Bronchial epithelial cell (primary cell): ENCODE data around the gene WFS1. TPM values are rescaled to one million over a fixed set of nuclear protein-coding genes. Genes with fewer than 3 reads are reported as not detected.

Experiments used
- DNase-seq: peaks from one replicate; pipeline ENCODE4 v3.0.0-alpha.2; 2010; ENCODE audit warnings: low read depth
- FAIRE-seq: peaks from 2 replicates; lab custom pipeline; 2011; peaks lifted over from hg19 to GRCh38; lab: Jason Lieb, UNC
- H3K27me3 ChIP-seq: 2 replicates; pipeline ENCODE4 v1.5.1; 2011; ENCODE audit warnings: low read length; ENCODE audit not compliant: control insufficient read depth, insufficient read depth
- H3K36me3 ChIP-seq: 2 replicates; pipeline ENCODE4 v1.5.1; 2011; ENCODE audit warnings: low read length; ENCODE audit not compliant: control insufficient read depth, insufficient read depth
- H3K4me3 ChIP-seq: 2 replicates; pipeline ENCODE4 v1.5.1; 2011; ENCODE audit warnings: mild to moderate bottlenecking, low read depth, low read length, control low read depth
- total RNA-seq: library from RNA; depleted of rRNA; stranded (reverse); fragments of >200 nt; gene quantifications from 2 replicates; pipeline ENCODE4 v1.2.1, GENCODE V29; 2014
- TF ChIP-seq, protein P1 (sequence below): IDR thresholded peaks from 2 replicates; pipeline ENCODE4 v1.5.1; 2011; ENCODE audit warnings: mild to moderate bottlenecking, moderate library complexity, low read length, control low read depth, inconsistent platforms; ENCODE audit not compliant: insufficient read depth, severe bottlenecking

The WFS1 gene
- total RNA-seq, 1 donor from 2014 or later: 7.9 TPM

GRCh38 chr4:6293097-6293445 lies 23.4 kb downstream of the WFS1 start:
- Histone ChIP-seq H3K27me3 (no peaks in the 10 kb centered on the region), H3K36me3 (peaks cover 3% of the 10 kb centered on the region), H3K4me3 (no peak overlapping the region)
- FAIRE-seq (no peak), DNase-seq (no peak)
- TF ChIP-seq, protein P1, sequence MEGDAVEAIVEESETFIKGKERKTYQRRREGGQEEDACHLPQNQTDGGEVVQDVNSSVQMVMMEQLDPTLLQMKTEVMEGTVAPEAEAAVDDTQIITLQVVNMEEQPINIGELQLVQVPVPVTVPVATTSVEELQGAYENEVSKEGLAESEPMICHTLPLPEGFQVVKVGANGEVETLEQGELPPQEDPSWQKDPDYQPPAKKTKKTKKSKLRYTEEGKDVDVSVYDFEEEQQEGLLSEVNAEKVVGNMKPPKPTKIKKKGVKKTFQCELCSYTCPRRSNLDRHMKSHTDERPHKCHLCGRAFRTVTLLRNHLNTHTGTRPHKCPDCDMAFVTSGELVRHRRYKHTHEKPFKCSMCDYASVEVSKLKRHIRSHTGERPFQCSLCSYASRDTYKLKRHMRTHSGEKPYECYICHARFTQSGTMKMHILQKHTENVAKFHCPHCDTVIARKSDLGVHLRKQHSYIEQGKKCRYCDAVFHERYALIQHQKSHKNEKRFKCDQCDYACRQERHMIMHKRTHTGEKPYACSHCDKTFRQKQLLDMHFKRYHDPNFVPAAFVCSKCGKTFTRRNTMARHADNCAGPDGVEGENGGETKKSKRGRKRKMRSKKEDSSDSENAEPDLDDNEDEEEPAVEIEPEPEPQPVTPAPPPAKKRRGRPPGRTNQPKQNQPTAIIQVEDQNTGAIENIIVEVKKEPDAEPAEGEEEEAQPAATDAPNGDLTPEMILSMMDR: no peak

DNA sequence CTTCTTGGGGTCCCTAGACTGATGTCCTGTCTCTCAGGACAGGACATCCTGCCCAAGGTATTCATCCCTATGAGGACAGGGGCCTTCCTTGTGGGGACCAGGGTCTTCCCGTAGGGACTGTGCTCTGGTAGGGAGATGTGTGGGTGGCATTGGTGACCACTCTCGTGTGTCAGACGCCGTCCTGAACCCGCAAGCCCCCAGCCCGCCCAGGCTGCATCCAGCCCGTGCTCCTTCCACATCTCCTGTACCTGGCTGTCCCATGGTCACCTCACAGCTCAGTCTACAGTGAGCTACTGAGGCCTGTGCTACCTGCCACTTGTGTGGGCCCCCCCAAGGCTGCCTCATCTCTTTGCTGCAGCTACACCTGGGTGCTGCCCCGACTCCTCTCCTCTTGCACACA lies 24.0 kb downstream of the WFS1 start:
- H3K4me3 ChIP-seq: no peak overlapping the region
- peaks cover 3% of the 10 kb centered on the region for H3K36me3 ChIP-seq
- FAIRE-seq (no peak), DNase-seq (no peak)
- TF ChIP-seq, protein P1: no peak
- H3K27me3 ChIP-seq: no peaks in the 10 kb centered on the region

GRCh38 chr4:6294705-6295421 lies 25.2 kb downstream of the WFS1 start:
- DNase-seq (no peak), FAIRE-seq (no peak)
- Histone ChIP-seq H3K27me3 (no peaks in the 10 kb centered on the region), H3K36me3 (peaks cover 1% of the 10 kb centered on the region), H3K4me3 (no peak overlapping the region)
- TF ChIP-seq, protein P1: no peak

GRCh38 chr4:6295495-6295894 lies 25.8 kb downstream of the WFS1 start:
- DNase-seq (no peak), FAIRE-seq (no peak)
- Histone ChIP-seq H3K4me3 (no peak overlapping the region), H3K27me3 (no peaks in the 10 kb centered on the region), H3K36me3 (peaks cover 1% of the 10 kb centered on the region)
- TF ChIP-seq, protein P1: no peak

DNA sequence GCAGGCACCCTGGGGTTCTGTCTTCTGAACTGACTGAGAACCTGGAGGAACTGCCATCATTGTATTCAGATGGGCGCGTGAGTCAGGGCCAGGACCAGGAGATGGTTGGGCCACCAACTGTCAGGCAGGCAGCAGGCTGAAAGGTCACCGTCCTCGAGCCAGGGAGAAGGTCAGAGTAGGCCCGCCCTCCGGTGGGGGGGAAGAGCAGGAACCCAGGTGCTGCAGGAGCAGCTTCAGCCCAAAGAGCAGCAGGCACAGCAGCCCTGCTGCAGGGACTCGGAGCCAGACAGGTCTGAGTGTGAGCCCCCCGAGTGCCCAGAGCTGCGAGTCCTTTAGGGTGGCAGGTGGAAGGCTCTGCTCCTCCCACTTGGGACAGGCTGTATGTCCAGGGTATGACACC lies 26.4 kb downstream of the WFS1 start:
- no peak for FAIRE-seq
- Histone ChIP-seq H3K4me3 (no peak overlapping the region), H3K27me3 (no peaks in the 10 kb centered on the region), H3K36me3 (peaks cover 4% of the 10 kb centered on the region)
- TF ChIP-seq, protein P1: no peak
- DNase-seq: no peak
